ENCODE data around the gene RMRP.

DNA sequence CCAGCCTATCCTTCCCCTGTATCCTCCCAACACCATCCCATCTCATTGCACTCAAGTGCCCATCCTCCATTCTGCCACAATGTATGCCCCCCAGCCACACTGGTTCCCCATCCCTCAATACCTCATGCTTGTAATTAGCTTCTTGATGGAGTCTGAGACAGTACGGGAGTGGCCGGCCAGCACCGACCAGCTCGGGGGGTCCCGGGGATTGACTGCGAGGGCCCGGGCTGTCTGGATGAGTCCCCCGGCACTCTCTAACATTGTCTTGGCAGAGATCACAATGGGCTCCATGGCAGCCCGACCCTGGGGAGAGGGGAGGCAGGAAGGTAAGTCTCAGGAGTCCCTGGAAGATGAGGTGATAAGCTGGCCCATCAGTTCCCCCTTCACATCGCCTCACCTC lies 49.1 kb upstream of the RMRP start:
- TF ChIP-seq, protein P1, sequence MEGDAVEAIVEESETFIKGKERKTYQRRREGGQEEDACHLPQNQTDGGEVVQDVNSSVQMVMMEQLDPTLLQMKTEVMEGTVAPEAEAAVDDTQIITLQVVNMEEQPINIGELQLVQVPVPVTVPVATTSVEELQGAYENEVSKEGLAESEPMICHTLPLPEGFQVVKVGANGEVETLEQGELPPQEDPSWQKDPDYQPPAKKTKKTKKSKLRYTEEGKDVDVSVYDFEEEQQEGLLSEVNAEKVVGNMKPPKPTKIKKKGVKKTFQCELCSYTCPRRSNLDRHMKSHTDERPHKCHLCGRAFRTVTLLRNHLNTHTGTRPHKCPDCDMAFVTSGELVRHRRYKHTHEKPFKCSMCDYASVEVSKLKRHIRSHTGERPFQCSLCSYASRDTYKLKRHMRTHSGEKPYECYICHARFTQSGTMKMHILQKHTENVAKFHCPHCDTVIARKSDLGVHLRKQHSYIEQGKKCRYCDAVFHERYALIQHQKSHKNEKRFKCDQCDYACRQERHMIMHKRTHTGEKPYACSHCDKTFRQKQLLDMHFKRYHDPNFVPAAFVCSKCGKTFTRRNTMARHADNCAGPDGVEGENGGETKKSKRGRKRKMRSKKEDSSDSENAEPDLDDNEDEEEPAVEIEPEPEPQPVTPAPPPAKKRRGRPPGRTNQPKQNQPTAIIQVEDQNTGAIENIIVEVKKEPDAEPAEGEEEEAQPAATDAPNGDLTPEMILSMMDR (IDR thresholded peaks at IDR 0.05): no peak
- no peak for TF ChIP-seq POLR2A (IDR thresholded peaks at IDR 0.05)

Measured in breast epithelium (tissue), 3 donors.